WI38 (cell line): ENCODE results near the gene COG4.
"Not testable (repeated sequence)": the region's sequence is repeated elsewhere in the genome, so short reads cannot be mapped to it uniquely, and the experiment has no call there.

Experiments
- H3K4me3 ChIP-seq: 2 replicates; pipeline ENCODE4 v1.5.1; 2011; ENCODE audit warnings: low read depth, mild to moderate bottlenecking, control low read depth, low read length
- CTCF ChIP-seq: IDR thresholded peaks from 2 replicates; pipeline ENCODE4 v1.5.1; 2012; ENCODE audit warnings: low read depth, mild to moderate bottlenecking, control low read depth, low read length

The COG4 gene

GRCh38 chr16:70551788-70552187 is 28.4 kb upstream of the COG4 start:
- H3K4me3 ChIP-seq = no peak overlapping the region
- TF ChIP-seq CTCF = no peak

GRCh38 chr16:70550082-70550481 is 26.7 kb upstream of the COG4 start:
- no peak for TF ChIP-seq CTCF
- no peak overlapping the region for H3K4me3 ChIP-seq

- no peak for TF ChIP-seq CTCF
- H3K4me3 ChIP-seq = no peak overlapping the region
Observed at GRCh38 chr16:70548936-70549335, 25.6 kb upstream of the COG4 start.

- H3K4me3 ChIP-seq = no peak overlapping the region
- TF ChIP-seq CTCF = no peak
Observed at GRCh38 chr16:70544548-70544947, 21.2 kb upstream of the COG4 start.

- no peak overlapping the region for H3K4me3 ChIP-seq
- TF ChIP-seq CTCF = no peak
Observed at GRCh38 chr16:70540994-70541393, 17.6 kb upstream of the COG4 start.

- no peak for TF ChIP-seq CTCF
Observed at GRCh38 chr16:70534971-70535370, 11.6 kb upstream of the COG4 start.

GRCh38 chr16:70529954-70530353 is 6.6 kb upstream of the COG4 start:
- H3K4me3 ChIP-seq = not testable (repeated sequence)

More at GRCh38 chr16:70534971-70535370, 11.6 kb upstream of the COG4 start:
- H3K4me3 ChIP-seq = no peak overlapping the region

GRCh38 chr16:70529051-70529777 is 5.9 kb upstream of the COG4 start:
- peak; percentile 20; the same call in 1 of the 2 replicates for TF ChIP-seq CTCF
- no peak overlapping the region for H3K4me3 ChIP-seq
